HG03097 (cell line): Measurements from ENCODE around the gene NECTIN3.

Source experiments
- ATAC-seq: cut with Tn5 transposase; IDR thresholded peaks from one replicate; pipeline ENCODE4 v1.9.1; 2021; ENCODE audit not compliant: unreplicated experiment, low FRiP score

Gene NECTIN3

GRCh38 chr3:111080413-111080812 is 8.8 kb downstream of the NECTIN3 start:
- no peak for ATAC-seq

GRCh38 chr3:111081008-111081545 is 9.5 kb downstream of the NECTIN3 start:
- no peak for ATAC-seq

GRCh38 chr3:111084911-111085310 is 13.3 kb downstream of the NECTIN3 start:
- ATAC-seq = no peak

- ATAC-seq = no peak
Measured at GRCh38 chr3:111087924-111088469, 16.4 kb downstream of the NECTIN3 start.

GRCh38 chr3:111096487-111097209 is 25.0 kb downstream of the NECTIN3 start:
- ATAC-seq = no peak

- no peak for ATAC-seq
Measured at GRCh38 chr3:111103807-111104206, 32.2 kb downstream of the NECTIN3 start.

GRCh38 chr3:111106993-111107661 is 35.5 kb downstream of the NECTIN3 start:
- no peak for ATAC-seq

- ATAC-seq = no peak
Measured at GRCh38 chr3:111107662-111108035, 36.0 kb downstream of the NECTIN3 start.

GRCh38 chr3:111112913-111113312 is 41.3 kb downstream of the NECTIN3 start:
- no peak for ATAC-seq

GRCh38 chr3:111128884-111129283 is 57.3 kb downstream of the NECTIN3 start:
- ATAC-seq = no peak

GRCh38 chr3:111130827-111131226 is 59.2 kb downstream of the NECTIN3 start:
- no peak for ATAC-seq

GRCh38 chr3:111134302-111134701 is 62.7 kb downstream of the NECTIN3 start:
- ATAC-seq = no peak

- ATAC-seq = no peak
Measured at GRCh38 chr3:111151438-111151837, 79.8 kb downstream of the NECTIN3 start.

GRCh38 chr3:111152496-111152895 is 80.9 kb downstream of the NECTIN3 start:
- ATAC-seq = no peak

GRCh38 chr3:111156517-111156916 is 84.9 kb downstream of the NECTIN3 start:
- ATAC-seq = no peak

- ATAC-seq = no peak
Measured at GRCh38 chr3:111159391-111159790, 87.8 kb downstream of the NECTIN3 start.

GRCh38 chr3:111164621-111165020 is 93.0 kb downstream of the NECTIN3 start:
- no peak for ATAC-seq

GRCh38 chr3:111165411-111165810 is 93.8 kb downstream of the NECTIN3 start:
- ATAC-seq = no peak

- no peak for ATAC-seq
Measured at GRCh38 chr3:111173328-111173900, 101.8 kb downstream of the NECTIN3 start.

- no peak for ATAC-seq
Measured at GRCh38 chr3:111173906-111174305, 102.3 kb downstream of the NECTIN3 start.

GRCh38 chr3:111190518-111190917 is 118.9 kb downstream of the NECTIN3 start:
- ATAC-seq = no peak
